ENCODE results near the gene COMP.
A peak's percentile ranks its signal among the peaks of the same experiment; 100 is the strongest.

COMP gene

DNA sequence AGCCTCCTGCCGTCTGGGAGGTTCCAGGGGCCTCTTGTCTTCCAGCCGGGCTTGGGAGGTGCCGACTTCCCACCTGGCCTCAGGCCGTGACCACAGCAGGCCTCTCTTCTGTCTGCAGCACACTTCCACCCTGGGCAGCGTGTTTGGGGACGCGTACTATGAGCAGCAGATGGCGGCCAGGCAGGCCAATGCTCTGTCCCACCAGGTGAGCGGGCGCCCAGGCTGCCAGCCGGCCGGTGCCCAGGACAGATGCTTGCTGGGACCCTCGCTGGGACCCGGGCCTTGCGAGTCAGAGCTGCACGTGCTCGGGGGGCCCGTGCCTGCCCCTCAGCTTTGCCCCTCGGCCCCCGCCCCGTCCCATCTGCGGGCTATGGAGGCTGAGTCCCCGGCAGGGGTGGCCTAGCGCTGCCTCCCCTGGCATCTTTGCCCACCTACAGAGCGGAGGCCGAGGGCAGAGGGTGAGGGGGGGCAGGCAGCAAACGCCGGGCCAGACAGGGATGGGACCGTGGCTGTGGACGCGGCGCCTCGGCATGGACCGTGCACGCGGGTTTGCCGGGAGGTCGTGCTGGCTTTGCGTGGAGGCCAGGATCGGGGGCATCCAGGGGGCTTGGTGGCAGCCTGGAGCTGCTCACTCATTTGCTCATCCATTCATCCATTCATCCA, 16.2 kb downstream of the COMP start:
- ChIA-PET POLR2A (interaction anchor here (0.6 kb wide), 1 partner anchor 63 kb away, joined by 3 read pairs; no protein-coding TSS in a partner anchor), CTCF (no interaction called here)
- WGBS (ENCODE audit: insufficient coverage): 94% methylated on average over 33 of the region's 40 CpGs
- no peak overlapping the region for H3K27ac ChIP-seq (ENCODE audit: insufficient read depth in 1 of 2, low read depth in 1 of 2, low read length in 2 of 2, poor library complexity in 1 of 2, severe bottlenecking in 2 of 2)
- no peaks in the 10 kb centered on the region for H3K36me3 ChIP-seq (ENCODE audit: control insufficient read depth in 4 of 4, insufficient read depth in 4 of 4, low read length in 3 of 4)
- no peaks in the 10 kb centered on the region for H3K9me3 ChIP-seq (ENCODE audit: control extremely low read depth in 1 of 5, control insufficient read depth in 4 of 5, insufficient read depth in 2 of 5, low read depth in 1 of 5, low read length in 4 of 5)
- H3K4me1 ChIP-seq (ENCODE audit: control extremely low read depth in 1 of 4, control insufficient read depth in 4 of 4, insufficient read depth in 4 of 4, low read length in 3 of 4): peaks cover 0 to 4% (median 0%) of the 10 kb centered on the region in 4 experiments
- H3K4me3 ChIP-seq (ENCODE audit: control insufficient read depth in 1 of 7, extremely low read depth in 1 of 7, insufficient read depth in 4 of 7, low read depth in 2 of 7, low read length in 6 of 7): no peak overlapping the region
- DNase-seq: no peak
- peaks cover 0 to 13% (median 4%) of the 10 kb centered on the region in 5 experiments for H3K27me3 ChIP-seq (replicated peaks in 2 of 5; ENCODE audit: control insufficient read depth in 4 of 5, insufficient read depth in 5 of 5, low read length in 4 of 5)

DNA sequence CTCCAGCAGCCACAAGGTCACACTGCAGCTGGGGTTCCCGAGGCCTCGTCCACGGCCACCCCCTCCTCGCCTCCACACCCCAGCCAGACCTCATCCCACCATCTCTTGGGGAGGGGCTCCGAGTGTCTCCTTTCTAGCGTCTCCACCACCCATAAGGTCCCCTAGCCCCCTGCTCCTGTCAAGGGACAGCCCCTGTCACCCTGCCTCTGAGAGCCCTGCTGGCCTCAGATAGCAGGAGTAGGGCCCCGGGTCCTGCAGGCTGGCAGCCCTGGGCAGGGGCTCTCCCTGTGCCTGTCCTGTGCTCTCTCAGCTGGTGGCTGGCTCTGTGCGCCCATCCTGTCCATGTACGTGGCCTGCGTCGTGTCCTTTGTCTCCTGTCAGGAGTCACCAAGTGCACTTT, 17.0 kb downstream of the COMP start:
- WGBS (ENCODE audit: insufficient coverage): 95% methylated on average over 11 of the region's 11 CpGs
- Histone ChIP-seq H3K4me1 (ENCODE audit: control extremely low read depth in 1 of 4, control insufficient read depth in 4 of 4, insufficient read depth in 4 of 4, low read length in 3 of 4) (peaks cover 0 to 4% (median 0%) of the 10 kb centered on the region in 4 experiments), H3K36me3 (ENCODE audit: control insufficient read depth in 4 of 4, insufficient read depth in 4 of 4, low read length in 3 of 4) (no peaks in the 10 kb centered on the region), H3K4me3 (ENCODE audit: control insufficient read depth in 1 of 7, extremely low read depth in 1 of 7, insufficient read depth in 4 of 7, low read depth in 2 of 7, low read length in 6 of 7) (no peak overlapping the region), H3K9me3 (ENCODE audit: control extremely low read depth in 1 of 5, control insufficient read depth in 4 of 5, insufficient read depth in 2 of 5, low read depth in 1 of 5, low read length in 4 of 5) (no peaks in the 10 kb centered on the region), H3K27me3 (replicated peaks in 2 of 5; ENCODE audit: control insufficient read depth in 4 of 5, insufficient read depth in 5 of 5, low read length in 4 of 5) (peaks cover 0 to 13% (median 4%) of the 10 kb centered on the region in 5 experiments), H3K27ac (ENCODE audit: insufficient read depth in 1 of 2, low read depth in 1 of 2, low read length in 2 of 2, poor library complexity in 1 of 2, severe bottlenecking in 2 of 2) (no peak overlapping the region)
- ChIA-PET POLR2A (interaction anchor here (0.6 kb wide), 1 partner anchor 62 kb away, joined by 3 read pairs; no protein-coding TSS in a partner anchor), CTCF (interaction anchor here (1.1 to 1.5 kb wide), 2 partner anchors 73 to 74 kb away, joined by 3 read pairs; no protein-coding TSS in a partner anchor)
- DNase-seq: no peak

DNA sequence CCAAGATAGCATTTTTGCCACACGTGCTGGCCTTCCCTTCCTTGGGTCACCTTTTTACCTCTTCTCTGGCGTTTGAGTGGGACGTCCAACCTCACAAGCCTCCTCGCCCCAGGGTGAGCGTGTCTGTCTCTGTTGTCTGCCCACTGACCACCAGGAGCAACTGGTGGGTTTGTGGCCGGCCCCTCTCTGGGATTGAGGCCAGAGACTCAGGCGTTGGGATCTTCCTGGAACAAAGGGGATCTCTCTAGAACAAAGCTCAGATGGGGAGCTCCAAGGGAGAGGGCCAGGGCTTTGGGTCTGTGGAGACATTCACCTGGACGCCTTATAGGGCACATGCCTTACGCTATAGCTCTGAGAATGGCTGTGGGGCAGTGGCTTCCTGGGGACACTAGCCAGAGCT, 17.4 kb downstream of the COMP start:
- Histone ChIP-seq H3K4me3 (ENCODE audit: control insufficient read depth in 1 of 7, extremely low read depth in 1 of 7, insufficient read depth in 4 of 7, low read depth in 2 of 7, low read length in 6 of 7) (no peak overlapping the region), H3K4me1 (ENCODE audit: control extremely low read depth in 1 of 4, control insufficient read depth in 4 of 4, insufficient read depth in 4 of 4, low read length in 3 of 4) (peaks cover 0 to 4% (median 0%) of the 10 kb centered on the region in 4 experiments), H3K27me3 (replicated peaks in 2 of 5; ENCODE audit: control insufficient read depth in 4 of 5, insufficient read depth in 5 of 5, low read length in 4 of 5) (peaks cover 0 to 10% (median 4%) of the 10 kb centered on the region in 5 experiments), H3K36me3 (ENCODE audit: control insufficient read depth in 4 of 4, insufficient read depth in 4 of 4, low read length in 3 of 4) (peaks cover 0 to under 1% (median 0%) of the 10 kb centered on the region in 4 experiments), H3K9me3 (ENCODE audit: control extremely low read depth in 1 of 5, control insufficient read depth in 4 of 5, insufficient read depth in 2 of 5, low read depth in 1 of 5, low read length in 4 of 5) (no peaks in the 10 kb centered on the region), H3K27ac (ENCODE audit: insufficient read depth in 1 of 2, low read depth in 1 of 2, low read length in 2 of 2, poor library complexity in 1 of 2, severe bottlenecking in 2 of 2) (no peak overlapping the region)
- POLR2A ChIA-PET: no interaction called here
- CTCF ChIA-PET: interaction anchor here (1.1 to 1.5 kb wide), 2 partner anchors 73 to 74 kb away, joined by 3 read pairs; no protein-coding TSS in a partner anchor
- no peak for DNase-seq
- WGBS (ENCODE audit: insufficient coverage): 98% methylated on average over 9 of the region's 9 CpGs

DNA sequence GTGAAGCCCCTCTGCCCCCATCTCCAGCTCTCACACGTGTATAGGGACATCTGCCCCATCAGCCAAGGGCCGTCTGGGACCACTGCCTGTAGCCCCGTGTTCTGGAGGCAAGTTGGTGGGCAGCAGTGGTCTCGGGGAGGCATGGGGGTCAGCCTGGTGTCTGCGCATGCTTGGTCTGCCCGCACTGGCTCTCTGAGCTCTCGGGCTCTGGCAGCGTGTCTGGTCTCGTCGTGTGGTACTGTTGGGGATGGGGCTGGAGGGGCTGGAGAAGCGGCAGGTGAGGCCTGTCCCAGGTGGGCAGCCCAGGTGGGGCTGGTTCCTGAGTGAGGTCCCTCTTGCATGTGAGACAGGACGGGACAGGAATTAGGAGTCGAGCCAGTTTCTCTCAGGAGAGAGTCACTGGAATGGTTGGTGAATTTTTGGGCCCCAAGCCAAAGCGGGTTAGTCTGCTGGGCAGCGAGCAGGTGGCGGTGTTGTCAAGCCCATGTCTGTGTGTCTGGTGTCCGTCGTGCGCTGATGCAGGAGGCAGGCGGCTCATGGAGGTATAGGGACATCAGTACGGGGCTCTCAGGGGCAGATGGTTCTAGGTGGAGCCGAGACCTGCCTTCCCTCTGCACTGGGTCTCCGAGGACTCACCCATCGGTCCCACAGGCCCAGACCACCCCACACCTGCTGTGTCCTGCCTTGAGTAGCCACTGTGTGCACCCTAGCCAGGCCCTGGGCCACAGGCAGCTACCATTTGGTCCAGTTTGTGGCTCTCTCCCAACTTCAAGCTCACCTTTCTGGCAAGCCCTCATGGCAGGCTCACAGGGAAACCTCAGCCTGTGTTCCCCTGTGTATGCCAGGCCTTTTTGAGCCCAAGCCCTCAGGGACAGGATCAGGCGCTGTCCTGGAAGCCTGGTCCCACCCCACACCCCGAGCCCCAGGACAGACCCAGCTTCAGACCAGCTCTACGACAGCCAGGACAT, 18.2 kb downstream of the COMP start:
- Histone ChIP-seq H3K4me3 (ENCODE audit: control insufficient read depth in 1 of 7, extremely low read depth in 1 of 7, insufficient read depth in 4 of 7, low read depth in 2 of 7, low read length in 6 of 7) (no peak overlapping the region), H3K36me3 (ENCODE audit: control insufficient read depth in 4 of 4, insufficient read depth in 4 of 4, low read length in 3 of 4) (peaks cover 0 to 2% (median 0%) of the 10 kb centered on the region in 4 experiments), H3K27me3 (replicated peaks in 2 of 5; ENCODE audit: control insufficient read depth in 4 of 5, insufficient read depth in 5 of 5, low read length in 4 of 5) (peaks cover 0 to 3% (median 2%) of the 10 kb centered on the region in 5 experiments), H3K27ac (ENCODE audit: insufficient read depth in 1 of 2, low read depth in 1 of 2, low read length in 2 of 2, poor library complexity in 1 of 2, severe bottlenecking in 2 of 2) (no peak overlapping the region), H3K4me1 (ENCODE audit: control extremely low read depth in 1 of 4, control insufficient read depth in 4 of 4, insufficient read depth in 4 of 4, low read length in 3 of 4) (peaks cover 0 to 1% (median 0%) of the 10 kb centered on the region in 4 experiments), H3K9me3 (ENCODE audit: control extremely low read depth in 1 of 5, control insufficient read depth in 4 of 5, insufficient read depth in 2 of 5, low read depth in 1 of 5, low read length in 4 of 5) (no peaks in the 10 kb centered on the region)
- POLR2A ChIA-PET: no interaction called here
- CTCF ChIA-PET: interaction anchor here (1.1 to 1.5 kb wide), 2 partner anchors 74 to 75 kb away, joined by 3 read pairs; no protein-coding TSS in a partner anchor
- DNase-seq: no peak
- 93% methylated on average over 22 of the region's 27 CpGs for WGBS (ENCODE audit: insufficient coverage)

DNA sequence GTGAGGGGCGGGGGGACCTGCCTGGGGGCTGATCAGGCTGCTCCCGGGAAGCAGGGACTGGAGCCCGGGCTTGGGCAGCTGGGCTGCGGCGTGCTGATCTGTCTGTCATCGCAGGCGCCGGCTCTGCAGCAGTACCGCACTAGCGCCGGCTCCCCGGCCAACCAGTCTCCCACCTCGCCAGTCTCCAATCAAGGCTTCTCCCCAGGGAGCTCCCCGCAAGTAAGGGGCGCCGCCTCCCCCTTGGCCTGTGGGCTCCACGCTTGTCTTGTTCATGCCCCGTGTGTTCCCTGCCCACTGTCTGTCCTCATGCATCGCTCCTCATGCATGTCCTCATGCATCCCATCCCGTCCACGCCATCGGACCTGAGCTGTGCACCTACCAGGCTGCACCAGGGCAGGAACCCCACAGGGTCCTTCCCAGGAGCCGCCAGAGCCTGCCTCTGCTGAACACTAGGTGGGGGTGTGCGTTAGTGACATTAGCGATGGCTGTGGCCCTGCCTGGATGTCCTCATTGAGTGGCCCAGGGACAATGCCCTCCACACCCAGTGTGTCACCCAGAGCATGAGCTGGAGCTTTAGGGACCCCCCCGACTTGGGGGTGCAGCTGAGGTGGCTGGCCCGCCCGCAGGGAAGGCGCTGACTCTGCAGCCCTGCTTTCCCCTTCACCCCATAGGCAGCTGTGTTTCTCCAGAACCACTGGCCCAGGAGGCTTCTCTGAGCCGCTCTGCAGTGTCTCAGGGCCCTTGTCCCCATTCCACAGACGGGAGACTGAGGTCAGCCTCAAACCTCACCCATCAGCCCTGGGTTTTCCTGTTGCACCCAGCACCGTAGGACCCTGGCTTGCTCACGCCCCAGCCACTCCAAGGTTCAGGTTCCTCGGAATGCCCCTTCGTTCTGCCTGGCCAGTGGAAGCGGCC, 19.5 kb downstream of the COMP start:
- CTCF ChIA-PET: interaction anchor here (0.8 to 1.2 kb wide), 2 partner anchors 9 to 37 kb away, joined by 3 read pairs; no protein-coding TSS in a partner anchor
- H3K9me3 ChIP-seq (ENCODE audit: control extremely low read depth in 1 of 5, control insufficient read depth in 4 of 5, insufficient read depth in 2 of 5, low read depth in 1 of 5, low read length in 4 of 5): no peaks in the 10 kb centered on the region
- peaks cover 0 to 2% (median 0%) of the 10 kb centered on the region in 5 experiments for H3K27me3 ChIP-seq (replicated peaks in 2 of 5; ENCODE audit: control insufficient read depth in 4 of 5, insufficient read depth in 5 of 5, low read length in 4 of 5)
- no peak overlapping the region for H3K4me3 ChIP-seq (ENCODE audit: control insufficient read depth in 1 of 7, extremely low read depth in 1 of 7, insufficient read depth in 4 of 7, low read depth in 2 of 7, low read length in 6 of 7)
- H3K36me3 ChIP-seq (ENCODE audit: control insufficient read depth in 4 of 4, insufficient read depth in 4 of 4, low read length in 3 of 4): peaks cover 0 to 2% (median 0%) of the 10 kb centered on the region in 4 experiments
- POLR2A ChIA-PET: no interaction called here
- peak in 1 of 3 donors; percentile 32 for DNase-seq
- WGBS (ENCODE audit: insufficient coverage): 97% methylated on average over 35 of the region's 36 CpGs
- H3K27ac ChIP-seq (ENCODE audit: insufficient read depth in 1 of 2, low read depth in 1 of 2, low read length in 2 of 2, poor library complexity in 1 of 2, severe bottlenecking in 2 of 2): no peak overlapping the region
- no peaks in the 10 kb centered on the region for H3K4me1 ChIP-seq (ENCODE audit: control extremely low read depth in 1 of 4, control insufficient read depth in 4 of 4, insufficient read depth in 4 of 4, low read length in 3 of 4)

DNA sequence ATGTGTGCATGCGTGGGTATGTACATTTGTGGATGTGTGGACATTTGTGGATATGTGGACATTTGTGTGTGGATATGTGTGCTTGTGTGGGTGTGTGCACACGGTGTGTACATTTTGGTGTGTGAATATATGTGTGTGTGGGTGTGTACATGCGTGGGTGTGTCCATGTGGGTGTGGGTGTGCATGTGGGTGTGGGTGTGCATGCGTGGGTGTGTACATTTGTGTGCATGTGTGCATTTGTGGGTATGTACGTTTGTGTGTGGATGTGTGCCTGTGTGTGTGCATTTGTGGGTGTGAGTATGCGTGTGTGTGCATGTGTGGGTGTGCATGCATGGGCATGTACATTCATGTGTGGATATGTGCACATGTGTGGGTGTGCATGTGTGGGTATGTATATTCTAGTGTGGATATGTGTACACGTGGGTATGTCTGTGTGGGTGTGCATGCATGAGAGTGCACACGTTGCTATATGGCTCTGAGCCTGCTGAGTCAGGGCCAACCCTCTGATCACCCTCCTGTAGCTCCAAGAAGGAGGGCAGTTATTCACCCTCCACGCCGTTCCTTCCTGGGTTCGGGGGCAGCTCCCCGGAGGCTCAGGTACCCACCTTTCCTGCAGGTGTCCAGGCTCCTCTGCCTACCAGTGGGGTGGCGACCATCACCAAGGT, 20.3 kb downstream of the COMP start:
- no peak for DNase-seq
- peaks cover 0 to 2% (median 0%) of the 10 kb centered on the region in 5 experiments for H3K27me3 ChIP-seq (replicated peaks in 2 of 5; ENCODE audit: control insufficient read depth in 4 of 5, insufficient read depth in 5 of 5, low read length in 4 of 5)
- no peak overlapping the region for H3K27ac ChIP-seq (ENCODE audit: insufficient read depth in 1 of 2, low read depth in 1 of 2, low read length in 2 of 2, poor library complexity in 1 of 2, severe bottlenecking in 2 of 2)
- peaks cover 0 to 2% (median 0%) of the 10 kb centered on the region in 4 experiments for H3K36me3 ChIP-seq (ENCODE audit: control insufficient read depth in 4 of 4, insufficient read depth in 4 of 4, low read length in 3 of 4)
- H3K4me3 ChIP-seq (ENCODE audit: control insufficient read depth in 1 of 7, extremely low read depth in 1 of 7, insufficient read depth in 4 of 7, low read depth in 2 of 7, low read length in 6 of 7): no peak overlapping the region
- ChIA-PET POLR2A (no interaction called here), CTCF (interaction anchor here (0.8 kb wide), 1 partner anchor 36 kb away, joined by 3 read pairs; no protein-coding TSS in a partner anchor)
- no peaks in the 10 kb centered on the region for H3K9me3 ChIP-seq (ENCODE audit: control extremely low read depth in 1 of 5, control insufficient read depth in 4 of 5, insufficient read depth in 2 of 5, low read depth in 1 of 5, low read length in 4 of 5)
- WGBS (ENCODE audit: insufficient coverage): 93% methylated on average over 11 of the region's 13 CpGs
- H3K4me1 ChIP-seq (ENCODE audit: control extremely low read depth in 1 of 4, control insufficient read depth in 4 of 4, insufficient read depth in 4 of 4, low read length in 3 of 4): no peaks in the 10 kb centered on the region

Data from common myeloid progenitor, CD34-positive (primary cell).